ENCODE data around the gene FBN2. TPM values are rescaled to one million over a fixed set of nuclear protein-coding genes. Genes with fewer than 3 reads are reported as not detected.

The FBN2 gene
- total RNA-seq, 1 experiment from 2014 or later = 0.42 TPM

GRCh38 chr5:128478386-128479368, 59.4 kb downstream of the FBN2 start:
- Histone ChIP-seq H3K9me2 (ENCODE audit: insufficient read depth) (no peaks in the 10 kb centered on the region), H3K79me2 (ENCODE audit: insufficient read depth, low read length) (no peaks in the 10 kb centered on the region), H3K27ac (ENCODE audit: low read depth, low read length) (no peak overlapping the region), H3K9me3 (ENCODE audit: control insufficient read depth in 1 of 2, insufficient read depth in 1 of 2, low read depth in 1 of 2, low read length in 2 of 2) (no peaks in the 10 kb centered on the region), H3K4me3 (replicated peaks in 1 of 2; ENCODE audit: low read depth in 1 of 2, low read length in 2 of 2) (no peak overlapping the region), H3K27me3 (ENCODE audit: insufficient read depth, low read length) (no peaks in the 10 kb centered on the region), H3K9ac (ENCODE audit: low read length) (no peak overlapping the region), H4K20me1 (ENCODE audit: insufficient read depth) (no peaks in the 10 kb centered on the region), H2AFZ (ENCODE audit: low read depth, low read length, poor library complexity, severe bottlenecking) (no peak overlapping the region), H3K36me3 (ENCODE audit: control insufficient read depth in 1 of 2, insufficient read depth in 2 of 2, low read length in 2 of 2) (no peaks in the 10 kb centered on the region), H3K4me2 (ENCODE audit: low read length) (no peak overlapping the region), H3K4me1 (ENCODE audit: control insufficient read depth in 1 of 2, insufficient read depth in 2 of 2, low read length in 2 of 2) (no peaks in the 10 kb centered on the region)
- DNase-seq (ENCODE audit: low read depth, low spot score) = no peak
- ChIA-PET RAD21 (ENCODE audit: low non-redundant PET in 1 of 2, low total read pairs in 2 of 2, uncharacterized antibody in 2 of 2, unreplicated experiment in 2 of 2) (no interaction called here), CTCF (no interaction called here), POLR2A (no interaction called here)
- no TSS peak for BruUV-seq (replicated peaks)
- no peak for ATAC-seq
- TF ChIP-seq, protein P1, sequence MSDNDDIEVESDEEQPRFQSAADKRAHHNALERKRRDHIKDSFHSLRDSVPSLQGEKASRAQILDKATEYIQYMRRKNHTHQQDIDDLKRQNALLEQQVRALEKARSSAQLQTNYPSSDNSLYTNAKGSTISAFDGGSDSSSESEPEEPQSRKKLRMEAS (IDR thresholded peaks at IDR 0.05) = no peak
- TF ChIP-seq JUND (IDR thresholded peaks at IDR 0.05) (no peak), ZNF274 (IDR thresholded peaks at IDR 0.05; ENCODE audit: low read depth, low read length) (no peak), CBX3 (IDR thresholded peaks at IDR 0.05; ENCODE audit: low read depth) (no peak), EGR1 (IDR thresholded peaks at IDR 0.05; ENCODE audit: low read depth) (no peak)
- TF ChIP-seq, protein P2, sequence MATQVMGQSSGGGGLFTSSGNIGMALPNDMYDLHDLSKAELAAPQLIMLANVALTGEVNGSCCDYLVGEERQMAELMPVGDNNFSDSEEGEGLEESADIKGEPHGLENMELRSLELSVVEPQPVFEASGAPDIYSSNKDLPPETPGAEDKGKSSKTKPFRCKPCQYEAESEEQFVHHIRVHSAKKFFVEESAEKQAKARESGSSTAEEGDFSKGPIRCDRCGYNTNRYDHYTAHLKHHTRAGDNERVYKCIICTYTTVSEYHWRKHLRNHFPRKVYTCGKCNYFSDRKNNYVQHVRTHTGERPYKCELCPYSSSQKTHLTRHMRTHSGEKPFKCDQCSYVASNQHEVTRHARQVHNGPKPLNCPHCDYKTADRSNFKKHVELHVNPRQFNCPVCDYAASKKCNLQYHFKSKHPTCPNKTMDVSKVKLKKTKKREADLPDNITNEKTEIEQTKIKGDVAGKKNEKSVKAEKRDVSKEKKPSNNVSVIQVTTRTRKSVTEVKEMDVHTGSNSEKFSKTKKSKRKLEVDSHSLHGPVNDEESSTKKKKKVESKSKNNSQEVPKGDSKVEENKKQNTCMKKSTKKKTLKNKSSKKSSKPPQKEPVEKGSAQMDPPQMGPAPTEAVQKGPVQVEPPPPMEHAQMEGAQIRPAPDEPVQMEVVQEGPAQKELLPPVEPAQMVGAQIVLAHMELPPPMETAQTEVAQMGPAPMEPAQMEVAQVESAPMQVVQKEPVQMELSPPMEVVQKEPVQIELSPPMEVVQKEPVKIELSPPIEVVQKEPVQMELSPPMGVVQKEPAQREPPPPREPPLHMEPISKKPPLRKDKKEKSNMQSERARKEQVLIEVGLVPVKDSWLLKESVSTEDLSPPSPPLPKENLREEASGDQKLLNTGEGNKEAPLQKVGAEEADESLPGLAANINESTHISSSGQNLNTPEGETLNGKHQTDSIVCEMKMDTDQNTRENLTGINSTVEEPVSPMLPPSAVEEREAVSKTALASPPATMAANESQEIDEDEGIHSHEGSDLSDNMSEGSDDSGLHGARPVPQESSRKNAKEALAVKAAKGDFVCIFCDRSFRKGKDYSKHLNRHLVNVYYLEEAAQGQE (IDR thresholded peaks at IDR 0.05; ENCODE audit: low read depth) = no peak
- TF ChIP-seq, protein P3, sequence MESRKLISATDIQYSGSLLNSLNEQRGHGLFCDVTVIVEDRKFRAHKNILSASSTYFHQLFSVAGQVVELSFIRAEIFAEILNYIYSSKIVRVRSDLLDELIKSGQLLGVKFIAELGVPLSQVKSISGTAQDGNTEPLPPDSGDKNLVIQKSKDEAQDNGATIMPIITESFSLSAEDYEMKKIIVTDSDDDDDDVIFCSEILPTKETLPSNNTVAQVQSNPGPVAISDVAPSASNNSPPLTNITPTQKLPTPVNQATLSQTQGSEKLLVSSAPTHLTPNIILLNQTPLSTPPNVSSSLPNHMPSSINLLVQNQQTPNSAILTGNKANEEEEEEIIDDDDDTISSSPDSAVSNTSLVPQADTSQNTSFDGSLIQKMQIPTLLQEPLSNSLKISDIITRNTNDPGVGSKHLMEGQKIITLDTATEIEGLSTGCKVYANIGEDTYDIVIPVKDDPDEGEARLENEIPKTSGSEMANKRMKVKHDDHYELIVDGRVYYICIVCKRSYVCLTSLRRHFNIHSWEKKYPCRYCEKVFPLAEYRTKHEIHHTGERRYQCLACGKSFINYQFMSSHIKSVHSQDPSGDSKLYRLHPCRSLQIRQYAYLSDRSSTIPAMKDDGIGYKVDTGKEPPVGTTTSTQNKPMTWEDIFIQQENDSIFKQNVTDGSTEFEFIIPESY (IDR thresholded peaks at IDR 0.05; ENCODE audit: extremely low read depth, insufficient replicate concordance, low read length) = no peak
- intact Hi-C loops (cut with micrococcal nuclease) = no loop called here
